ENCODE data around the gene PRX.
"Not testable (repeated sequence)": the region's sequence is repeated elsewhere in the genome, so short reads cannot be mapped to it uniquely, and the experiment has no call there.

Gene PRX, protein sequence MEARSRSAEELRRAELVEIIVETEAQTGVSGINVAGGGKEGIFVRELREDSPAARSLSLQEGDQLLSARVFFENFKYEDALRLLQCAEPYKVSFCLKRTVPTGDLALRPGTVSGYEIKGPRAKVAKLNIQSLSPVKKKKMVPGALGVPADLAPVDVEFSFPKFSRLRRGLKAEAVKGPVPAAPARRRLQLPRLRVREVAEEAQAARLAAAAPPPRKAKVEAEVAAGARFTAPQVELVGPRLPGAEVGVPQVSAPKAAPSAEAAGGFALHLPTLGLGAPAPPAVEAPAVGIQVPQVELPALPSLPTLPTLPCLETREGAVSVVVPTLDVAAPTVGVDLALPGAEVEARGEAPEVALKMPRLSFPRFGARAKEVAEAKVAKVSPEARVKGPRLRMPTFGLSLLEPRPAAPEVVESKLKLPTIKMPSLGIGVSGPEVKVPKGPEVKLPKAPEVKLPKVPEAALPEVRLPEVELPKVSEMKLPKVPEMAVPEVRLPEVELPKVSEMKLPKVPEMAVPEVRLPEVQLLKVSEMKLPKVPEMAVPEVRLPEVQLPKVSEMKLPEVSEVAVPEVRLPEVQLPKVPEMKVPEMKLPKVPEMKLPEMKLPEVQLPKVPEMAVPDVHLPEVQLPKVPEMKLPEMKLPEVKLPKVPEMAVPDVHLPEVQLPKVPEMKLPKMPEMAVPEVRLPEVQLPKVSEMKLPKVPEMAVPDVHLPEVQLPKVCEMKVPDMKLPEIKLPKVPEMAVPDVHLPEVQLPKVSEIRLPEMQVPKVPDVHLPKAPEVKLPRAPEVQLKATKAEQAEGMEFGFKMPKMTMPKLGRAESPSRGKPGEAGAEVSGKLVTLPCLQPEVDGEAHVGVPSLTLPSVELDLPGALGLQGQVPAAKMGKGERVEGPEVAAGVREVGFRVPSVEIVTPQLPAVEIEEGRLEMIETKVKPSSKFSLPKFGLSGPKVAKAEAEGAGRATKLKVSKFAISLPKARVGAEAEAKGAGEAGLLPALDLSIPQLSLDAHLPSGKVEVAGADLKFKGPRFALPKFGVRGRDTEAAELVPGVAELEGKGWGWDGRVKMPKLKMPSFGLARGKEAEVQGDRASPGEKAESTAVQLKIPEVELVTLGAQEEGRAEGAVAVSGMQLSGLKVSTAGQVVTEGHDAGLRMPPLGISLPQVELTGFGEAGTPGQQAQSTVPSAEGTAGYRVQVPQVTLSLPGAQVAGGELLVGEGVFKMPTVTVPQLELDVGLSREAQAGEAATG (N-terminal part only)

GRCh38 chr19:40413291-40413845 is at the start of gene PRX:
Gene PRX, minus strand, starts transcription at chr19:40413378. Its CDS starts 5,446 bp downstream, at chr19:40407932.
- no peak for DNase-seq

DNA sequence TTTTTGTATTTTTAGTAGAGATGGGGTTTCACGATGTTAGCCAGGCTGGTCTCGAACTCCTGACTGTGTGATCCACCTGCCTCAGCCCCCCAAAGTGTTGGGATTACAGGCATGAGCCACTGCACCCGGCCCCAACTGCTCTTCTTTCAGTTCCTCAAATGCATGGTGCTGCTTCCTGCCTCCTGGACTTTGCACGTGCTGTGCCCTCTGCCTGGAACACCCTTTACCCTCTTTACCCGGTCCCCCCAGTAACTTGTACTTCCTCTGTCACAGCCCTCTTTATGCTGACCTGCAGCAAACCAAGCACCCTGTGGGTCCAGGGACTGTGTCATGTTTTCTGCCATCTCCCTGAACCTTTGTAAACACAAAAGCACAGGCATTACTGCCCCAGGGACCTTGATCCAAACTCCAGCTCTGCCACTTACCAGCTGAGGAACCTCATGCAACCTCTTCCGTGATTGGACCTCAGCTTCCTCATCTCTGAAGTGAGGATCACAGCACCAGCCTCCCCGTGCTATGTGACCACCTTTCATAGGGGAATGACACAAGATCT is 48.6 kb upstream of the PRX start:
- peak; percentile 15 to 23 for DNase-seq

GRCh38 chr19:40460185-40460584 is 47.0 kb upstream of the PRX start:
- no peak for DNase-seq

- no peak for DNase-seq
These were observed 45.4 kb upstream of the PRX start for GRCh38 chr19:40458597-40458974.

DNA sequence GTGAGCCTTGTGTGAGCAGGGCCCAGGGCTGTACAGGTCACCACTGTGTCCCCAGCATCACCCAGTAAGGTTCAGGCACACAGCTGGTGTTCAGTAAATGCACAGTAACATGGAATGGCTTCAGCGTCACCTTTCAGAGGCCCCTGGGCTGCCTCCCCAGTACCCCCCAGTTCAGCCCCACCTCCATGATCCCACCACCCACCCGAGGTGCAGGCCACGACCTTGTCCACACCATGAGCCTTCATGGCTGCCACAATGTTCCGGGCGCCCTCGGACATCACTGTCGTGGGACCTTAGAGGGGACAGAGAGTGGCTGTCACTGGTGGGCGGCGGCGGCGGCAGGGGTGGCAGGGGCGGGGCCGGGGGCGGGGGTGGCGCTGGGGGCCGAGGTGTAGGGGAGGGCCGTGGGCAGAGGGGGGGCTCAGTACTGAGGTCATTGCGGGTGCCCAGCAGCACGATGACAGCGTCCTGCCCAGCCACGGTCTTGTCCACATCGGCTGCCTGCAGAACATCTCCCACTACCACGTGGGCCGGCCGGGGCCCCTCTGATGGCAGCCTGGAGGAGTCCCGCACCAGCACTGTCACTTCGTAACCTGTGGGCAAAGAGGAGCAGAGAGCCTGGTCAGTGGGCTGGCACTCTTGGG is 44.9 kb upstream of the PRX start:
- no peak for DNase-seq

DNA sequence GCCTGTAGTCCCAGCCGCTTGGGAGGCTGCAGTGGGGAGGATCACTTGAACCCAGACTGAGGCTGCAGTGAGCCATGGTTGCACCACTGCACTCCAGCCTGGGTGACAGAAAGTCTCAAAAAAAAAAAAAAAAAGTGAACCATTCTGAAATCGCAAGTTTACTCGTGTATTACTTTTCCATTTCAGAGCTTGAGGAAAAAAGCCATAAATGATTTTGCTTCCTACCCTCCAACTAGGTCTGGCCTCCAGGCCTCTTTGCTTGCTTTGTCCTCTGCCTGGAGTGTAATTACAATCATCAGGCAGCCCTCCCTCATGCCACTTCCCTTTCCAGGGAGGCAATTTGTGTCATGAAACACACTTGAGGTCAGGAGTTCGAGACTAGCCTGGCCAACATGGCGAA is 43.9 kb upstream of the PRX start:
- DNase-seq, result no peak

- not testable (repeated sequence) for DNase-seq
These were observed 40.8 kb upstream of the PRX start for GRCh38 chr19:40453943-40454342.

DNA sequence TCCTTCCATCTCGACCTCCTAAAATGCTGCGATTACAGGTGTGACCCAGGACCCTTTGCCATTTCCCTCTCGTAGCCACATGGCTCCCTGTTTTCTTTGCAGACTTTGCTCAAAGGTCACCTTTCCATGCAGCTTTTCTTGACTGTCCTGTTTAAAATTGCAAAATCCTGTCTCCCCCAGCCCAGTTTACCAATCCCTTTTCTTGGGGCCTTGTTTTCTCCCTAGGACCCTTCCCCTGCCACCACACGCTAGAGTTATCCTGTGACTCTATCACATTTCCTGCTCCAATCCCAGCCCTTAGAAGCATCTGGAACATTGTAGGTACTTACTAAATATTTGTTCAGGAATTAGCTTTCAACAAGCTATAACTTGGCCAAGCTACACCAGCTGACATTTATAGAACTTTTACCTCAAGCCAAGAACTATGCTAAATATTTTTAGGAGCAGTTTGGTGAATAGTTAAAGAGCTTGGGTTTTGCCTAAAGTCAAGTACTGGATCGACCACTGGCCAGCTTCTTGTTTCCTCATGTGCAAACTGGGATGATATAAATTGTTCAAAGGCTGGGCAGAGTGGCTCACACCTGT is 40.1 kb upstream of the PRX start:
- DNase-seq, result no peak

GRCh38 chr19:40452016-40452415 is 38.8 kb upstream of the PRX start:
- DNase-seq, result no peak

DNA sequence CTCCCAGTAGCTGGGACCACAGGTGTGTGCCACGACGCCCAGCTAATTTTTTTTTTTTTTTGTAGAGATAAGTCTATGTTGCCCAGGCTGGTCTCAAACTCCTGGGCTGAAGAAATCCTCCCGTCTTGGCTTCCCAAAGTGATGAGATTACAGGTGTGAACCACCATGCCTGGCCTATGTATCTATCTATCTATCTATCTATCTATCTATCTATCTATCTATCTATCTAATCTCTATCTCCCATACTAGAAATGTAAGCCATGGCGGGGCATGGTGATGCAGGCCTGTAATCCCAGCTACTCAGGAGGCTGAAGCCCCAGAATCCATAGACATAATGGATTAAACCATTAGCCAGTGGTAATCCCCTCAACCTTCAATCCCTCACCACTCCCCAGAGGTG is 37.5 kb upstream of the PRX start:
- DNase-seq, result no peak

DNA sequence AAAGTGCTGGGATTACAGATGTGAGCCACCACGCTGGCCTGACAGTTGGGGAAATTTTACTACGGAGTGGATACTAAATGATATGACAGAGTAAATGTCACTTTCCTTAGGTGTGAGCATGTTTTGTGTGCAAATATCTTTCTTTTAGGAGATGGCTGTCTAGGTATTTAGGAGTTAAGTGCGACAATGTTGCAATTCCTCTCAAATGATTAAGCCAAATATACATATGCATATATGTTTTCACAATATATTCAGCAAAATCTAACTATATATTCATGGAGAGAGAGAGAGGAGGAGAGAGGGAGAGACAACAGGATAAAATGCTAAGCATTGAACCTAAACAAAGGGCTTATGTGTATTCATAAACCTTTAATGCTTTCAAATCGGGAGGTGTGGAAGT is 36.3 kb upstream of the PRX start:
- no peak for DNase-seq

DNA sequence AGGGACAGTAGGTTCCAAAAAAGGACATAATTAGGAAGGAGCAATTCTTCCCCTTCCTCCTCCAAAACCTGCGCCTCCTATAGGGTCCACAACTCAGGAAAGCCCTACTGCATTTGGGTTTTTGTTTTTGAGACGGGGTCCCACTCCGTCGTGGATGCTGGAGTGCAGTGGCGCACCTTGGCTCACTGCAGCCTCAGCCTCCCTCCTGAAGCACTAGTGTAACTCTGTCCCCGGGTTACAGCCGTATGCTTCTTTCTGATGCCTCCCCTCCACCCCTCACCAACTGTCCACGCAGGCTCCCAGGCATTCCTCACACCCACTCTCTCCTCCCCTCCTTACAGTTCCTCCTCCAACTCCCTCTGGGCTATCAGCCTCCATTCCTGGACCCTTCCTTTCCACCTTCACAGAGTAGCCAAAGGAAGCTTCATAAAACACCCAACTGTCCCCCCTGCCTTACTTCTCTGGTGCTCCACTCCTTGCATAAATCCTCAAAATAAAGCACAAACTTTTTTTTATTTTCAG is 33.1 kb upstream of the PRX start:
- DNase-seq, result no peak

GRCh38 chr19:40445780-40446262 is 32.6 kb upstream of the PRX start:
- no peak for DNase-seq

DNA sequence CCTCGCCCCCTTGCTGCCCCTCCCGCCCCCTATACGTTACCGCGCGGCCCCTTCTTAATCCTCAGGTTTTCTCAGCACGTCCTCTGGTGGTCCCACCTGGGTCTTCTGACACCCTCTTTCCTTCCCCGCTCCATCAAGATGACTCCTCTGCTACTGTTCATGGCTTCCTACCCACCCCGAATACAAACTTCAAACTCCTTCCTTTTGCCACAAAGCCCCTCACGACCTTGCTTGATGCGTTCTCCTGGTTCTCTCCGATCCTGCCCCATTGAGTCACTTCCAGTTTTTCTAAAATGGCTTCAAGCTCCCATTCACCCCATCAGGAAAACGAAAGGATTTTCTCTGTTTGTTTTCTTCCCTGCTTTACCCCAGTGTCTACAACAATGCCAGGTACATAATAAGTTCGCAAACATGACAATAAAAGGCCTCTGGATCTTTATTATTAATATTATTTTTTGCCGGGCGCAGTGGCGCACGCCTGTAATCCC is 31.7 kb upstream of the PRX start:
- no peak for DNase-seq

GRCh38 chr19:40444000-40444824 is 31.0 kb upstream of the PRX start, which contains the start of gene SERTAD3:
Gene SERTAD3, minus strand, starts transcription at chr19:40444335. Its CDS starts 2,255 bp downstream, at chr19:40442080.
- peak; percentile 90 to 92 for DNase-seq

- peak; percentile 98 to 99 for DNase-seq
These were observed 30.2 kb upstream of the PRX start for GRCh38 chr19:40443131-40443999.

GRCh38 chr19:40442328-40443130 is 29.4 kb upstream of the PRX start:
- DNase-seq, result no peak

- no peak for DNase-seq
These were observed 28.6 kb upstream of the PRX start for GRCh38 chr19:40441719-40442253.

All from Kasumi-1 (cell line).